Naive thymus-derived CD4-positive, alpha-beta T cell (primary cell): ENCODE results near the gene INPP5A. TPM values are rescaled to one million over a fixed set of nuclear protein-coding genes. Genes with fewer than 3 reads are reported as not detected.
A peak's percentile ranks its signal among the peaks of the same experiment; 100 is the strongest.

Experiments
- ATAC-seq: fragments of 150-1000 bp; cut with Tn5 transposase; 2 replicates; pipeline ENCODE4 v1.10.0; 2021; ENCODE audit warnings: mild to moderate bottlenecking, moderate library complexity
- CTCF ChIA-PET: fragments of 350-600 bp; sonication (Branson Sonifier 250); formaldehyde crosslinking; loops from one replicate; lab custom pipeline; 2021; ENCODE audit warnings: antibody characterized with exemption; lab: Charles Lee
- POLR2A ChIA-PET: fragments of 350-600 bp; sonication (Branson Sonifier 250); formaldehyde crosslinking; loops from one replicate; lab custom pipeline; 2021; ENCODE audit warnings: antibody characterized with exemption, inconsistent platforms; lab: Charles Lee
- DNase-seq, 9 donors: peaks; one replicate each; pipeline versions ENCODE4 v3.0.0 to v3.0.0-alpha.2; 2020 to 2022; ENCODE audit warnings: mixed read lengths in 1 of 9
- H3K27ac ChIP-seq: one replicate; pipeline ENCODE4 v1.7.0; 2013; ENCODE audit warnings: mild to moderate bottlenecking, low read depth, low read length, moderate library complexity
- H3K27me3 ChIP-seq, 2 donors: one replicate each; pipeline ENCODE4 v1.7.0; 2013; ENCODE audit warnings: low read length in 2 of 2, mild to moderate bottlenecking in 2 of 2, moderate library complexity in 2 of 2; ENCODE audit not compliant: control insufficient read depth in 2 of 2, insufficient read depth in 2 of 2
- H3K36me3 ChIP-seq, 3 experiments: 1 replicate in 2 of 3; 2 replicates in 1 of 3; pipeline ENCODE4 v1.7.0; 2013; ENCODE audit warnings: low read length in 3 of 3, mild to moderate bottlenecking in 3 of 3, moderate library complexity in 1 of 3; ENCODE audit not compliant: insufficient read depth in 3 of 3, control insufficient read depth in 2 of 3
- H3K4me1 ChIP-seq, 2 donors: one replicate each; pipeline ENCODE4 v1.7.0; 2013; ENCODE audit warnings: low read length in 2 of 2, mild to moderate bottlenecking in 2 of 2, moderate library complexity in 1 of 2; ENCODE audit not compliant: control insufficient read depth in 2 of 2, insufficient read depth in 2 of 2
- H3K4me3 ChIP-seq: 2 replicates; pipeline ENCODE4 v1.7.0; 2013; ENCODE audit warnings: mild to moderate bottlenecking, low read length
- H3K9me3 ChIP-seq, 3 experiments: 1 replicate in 2 of 3; 2 replicates in 1 of 3; pipeline ENCODE4 v1.7.0; 2013; ENCODE audit warnings: low read length in 3 of 3; ENCODE audit not compliant: control insufficient read depth in 2 of 3
- H3K27ac Mint-ChIP-seq, 9 donors: one replicate each; pipeline ENCODE4 v1.8.0; 2020 to 2022; ENCODE audit warnings: mixed read lengths in 9 of 9, mild to moderate bottlenecking in 8 of 9, moderate library complexity in 5 of 9, inconsistent platforms in 2 of 9
- H3K27me3 Mint-ChIP-seq, 5 donors: one replicate each; pipeline ENCODE4 v1.8.0; 2021 to 2022; ENCODE audit warnings: mixed read lengths in 5 of 5, mild to moderate bottlenecking in 1 of 5
- H3K36me3 Mint-ChIP-seq, 5 donors: one replicate each; pipeline ENCODE4 v1.8.0; 2020 to 2022; ENCODE audit warnings: mixed read lengths in 5 of 5, mild to moderate bottlenecking in 3 of 5, inconsistent platforms in 1 of 5
- H3K4me1 Mint-ChIP-seq, 7 donors: one replicate each; pipeline ENCODE4 v1.8.0; 2020 to 2022; ENCODE audit warnings: mixed read lengths in 7 of 7, mild to moderate bottlenecking in 3 of 7, inconsistent platforms in 1 of 7
- H3K4me3 Mint-ChIP-seq, 10 donors: one replicate each; pipeline ENCODE4 v1.8.0; 2020 to 2022; ENCODE audit warnings: mild to moderate bottlenecking in 10 of 10, mixed read lengths in 10 of 10, moderate library complexity in 6 of 10, inconsistent platforms in 2 of 10
- H3K9me3 Mint-ChIP-seq, 11 donors: one replicate each; pipeline ENCODE4 v1.8.0; 2020 to 2022; ENCODE audit warnings: mixed read lengths in 11 of 11, mild to moderate bottlenecking in 4 of 11, inconsistent platforms in 1 of 11, moderate library complexity in 1 of 11
- intact Hi-C, 2 donors: fragments of 100-400 bp; cut with micrococcal nuclease; formaldehyde crosslinking; loops; one replicate each; pipeline ENCODE4 v1.15.1; 2023
- polyA plus RNA-seq, 2 donors: library from polyadenylated mRNA; unstranded; fragments of 300-500 nt; fragmentation: Illumina TruSeq; gene quantifications; one replicate each; pipeline ENCODE4 v1.2.3, GENCODE V29; 2021
- total RNA-seq, 6 experiments: library from RNA in 5 of 6; stranded (reverse) in 5 of 6; gene quantifications; 1 replicate in 5 of 6; 2 replicates in 1 of 6; pipeline ENCODE4 v1.2.3 and lab custom pipeline; 2021 to 2026

INPP5A gene
- total and polyA plus RNA-seq, 7 experiments from 2014 or later, result 0.97 to 30.7 (median 25.0) TPM

- Mint-ChIP-seq H3K4me1 (peaks cover 66 to 99% (median 83%) of the 10 kb centered on the region in 7 donors), H3K9me3 (no peaks in the 10 kb centered on the region), H3K4me3 (peak overlapping the region; percentile 84 to 98 (median 90)), H3K36me3 (peaks cover 0 to 11% (median 0%) of the 10 kb centered on the region in 5 donors), H3K27me3 (no peaks in the 10 kb centered on the region), H3K27ac (peak overlapping the region; percentile 79 to 96 (median 91))
- ATAC-seq, result peak; percentile 27
- Histone ChIP-seq H3K9me3 (no peaks in the 10 kb centered on the region), H3K27ac (peak overlapping the region; percentile 74), H3K4me1 (peaks cover 0 to 70% of the 10 kb centered on the region in 2 donors), H3K36me3 (no peaks in the 10 kb centered on the region), H3K27me3 (no peaks in the 10 kb centered on the region), H3K4me3 (peak overlapping the region; percentile 51)
- DNase-seq, result peak in 2 of 9 donors; percentile 39 to 40
- ChIA-PET POLR2A (interaction anchor here (0.6 kb wide), 1 partner anchor 14 kb away, joined by 3 read pairs; no protein-coding TSS in a partner anchor), CTCF (no interaction called here)
- intact Hi-C loops, result loop anchor here in 1 of 2 donors (2.0 kb wide), 1 partner anchor 209 kb away; no protein-coding TSS in a partner anchor
Observed at GRCh38 chr10:132543916-132544743, 6.5 kb downstream of the INPP5A start.

- no peaks in the 10 kb centered on the region for H3K36me3 ChIP-seq
- Mint-ChIP-seq H3K9me3 (no peaks in the 10 kb centered on the region), H3K4me1 (peaks cover 65 to 94% (median 79%) of the 10 kb centered on the region in 7 donors), H3K27ac (peak overlapping the region; percentile 79 to 96 (median 91)), H3K4me3 (peak overlapping the region; percentile 84 to 98 (median 90)), H3K27me3 (no peaks in the 10 kb centered on the region), H3K36me3 (peaks cover 0 to 11% (median 0%) of the 10 kb centered on the region in 5 donors)
- peaks cover 0 to 63% of the 10 kb centered on the region in 2 donors for H3K4me1 ChIP-seq
- peak overlapping the region; percentile 74 for H3K27ac ChIP-seq
- intact Hi-C loops, result loop anchor here in 1 of 2 donors (2.0 kb wide), 1 partner anchor 210 kb away; no protein-coding TSS in a partner anchor
- peak; percentile 64 for ATAC-seq
- ChIA-PET POLR2A (interaction anchor here (0.6 to 1.1 kb wide), 2 partner anchors 10 to 37 kb away, joined by 3 to 4 read pairs; no protein-coding TSS in a partner anchor), CTCF (interaction anchor here (0.7 kb wide), 1 partner anchor 102 kb away, joined by 3 read pairs; no protein-coding TSS in a partner anchor)
- H3K9me3 ChIP-seq, result no peaks in the 10 kb centered on the region
- H3K4me3 ChIP-seq, result peak overlapping the region; percentile 51
- no peaks in the 10 kb centered on the region for H3K27me3 ChIP-seq
- DNase-seq, result peak in 3 of 9 donors; percentile 43 to 53 (median 46)
Observed at GRCh38 chr10:132544744-132545658, 7.4 kb downstream of the INPP5A start.

- Mint-ChIP-seq H3K9me3 (no peaks in the 10 kb centered on the region), H3K4me1 (peaks cover 58 to 94% (median 78%) of the 10 kb centered on the region in 7 donors), H3K4me3 (peak overlapping the region in 9 of 10 donors; percentile 25 to 98 (median 88)), H3K36me3 (peaks cover 0 to 10% (median 0%) of the 10 kb centered on the region in 5 donors), H3K27me3 (no peaks in the 10 kb centered on the region), H3K27ac (peak overlapping the region in 6 of 9 donors; percentile 28 to 96 (median 92))
- H3K27me3 ChIP-seq, result no peaks in the 10 kb centered on the region
- no peaks in the 10 kb centered on the region for H3K36me3 ChIP-seq
- peaks cover under 1 to 60% of the 10 kb centered on the region in 2 donors for H3K4me1 ChIP-seq
- no peak for ATAC-seq
- intact Hi-C loops, result loop anchor here in 1 of 2 donors (2.0 kb wide), 1 partner anchor 211 kb away; no protein-coding TSS in a partner anchor
- POLR2A ChIA-PET, result interaction anchor here (0.6 to 1.1 kb wide), 2 partner anchors 10 to 36 kb away, joined by 3 to 4 read pairs; no protein-coding TSS in a partner anchor
- no peak for DNase-seq
- CTCF ChIA-PET, result interaction anchor here (0.7 kb wide), 1 partner anchor 102 kb away, joined by 3 read pairs; no protein-coding TSS in a partner anchor
- peak overlapping the region; percentile 74 for H3K27ac ChIP-seq
- no peaks in the 10 kb centered on the region for H3K9me3 ChIP-seq
- no peak overlapping the region for H3K4me3 ChIP-seq
Observed at GRCh38 chr10:132545659-132546367, 8.2 kb downstream of the INPP5A start.

- H3K4me3 ChIP-seq, result no peak overlapping the region
- H3K4me1 ChIP-seq, result peaks cover 10 to 62% of the 10 kb centered on the region in 2 donors
- no peak overlapping the region for H3K27ac ChIP-seq
- ATAC-seq (no peak), DNase-seq (no peak)
- peaks cover 56 to 94% (median 74%) of the 10 kb centered on the region in 7 donors for H3K4me1 Mint-ChIP-seq
- H3K9me3 ChIP-seq, result no peaks in the 10 kb centered on the region
- H3K36me3 Mint-ChIP-seq, result peaks cover 0 to 6% (median 0%) of the 10 kb centered on the region in 5 donors
- no peaks in the 10 kb centered on the region for H3K27me3 Mint-ChIP-seq
- no peaks in the 10 kb centered on the region for H3K27me3 ChIP-seq
- H3K9me3 Mint-ChIP-seq, result no peaks in the 10 kb centered on the region
- peak overlapping the region in 7 of 10 donors; percentile 6 to 94 (median 55) for H3K4me3 Mint-ChIP-seq
- peak overlapping the region in 8 of 9 donors; percentile 19 to 96 (median 64) for H3K27ac Mint-ChIP-seq
- ChIA-PET CTCF (no interaction called here), POLR2A (no interaction called here)
- H3K36me3 ChIP-seq, result no peaks in the 10 kb centered on the region
- intact Hi-C loops, result no loop called here
Observed at GRCh38 chr10:132546567-132547420, 9.2 kb downstream of the INPP5A start.

GRCh38 chr10:132547421-132547861 lies 9.9 kb downstream of the INPP5A start:
- Mint-ChIP-seq H3K27ac (peak overlapping the region in 6 of 9 donors; percentile 25 to 85 (median 56)), H3K4me3 (peak overlapping the region in 8 of 10 donors; percentile 16 to 64 (median 36)), H3K27me3 (no peaks in the 10 kb centered on the region), H3K36me3 (peaks cover 0 to 6% (median 0%) of the 10 kb centered on the region in 5 donors), H3K9me3 (no peaks in the 10 kb centered on the region), H3K4me1 (peaks cover 52 to 89% (median 67%) of the 10 kb centered on the region in 7 donors)
- DNase-seq (no peak), ATAC-seq (peak; percentile 23)
- no peak overlapping the region for H3K27ac ChIP-seq
- ChIA-PET CTCF (interaction anchor here (0.5 kb wide), 1 partner anchor 8 kb away, joined by 3 read pairs; no protein-coding TSS in a partner anchor), POLR2A (interaction anchor here (0.6 kb wide), 1 partner anchor 18 kb away, joined by 3 read pairs; no protein-coding TSS in a partner anchor)
- H3K27me3 ChIP-seq, result no peaks in the 10 kb centered on the region
- H3K36me3 ChIP-seq, result no peaks in the 10 kb centered on the region
- intact Hi-C loops, result no loop called here
- H3K4me1 ChIP-seq, result peaks cover 10 to 59% of the 10 kb centered on the region in 2 donors
- no peak overlapping the region for H3K4me3 ChIP-seq
- no peaks in the 10 kb centered on the region for H3K9me3 ChIP-seq
